GM12878 (cell line): ENCODE results near the gene FANK1. TPM values are rescaled to one million over a fixed set of nuclear protein-coding genes. Genes with fewer than 3 reads are reported as not detected.

ENCODE experiments used
- ATAC-seq: fragments of 200-7000 bp; cut with Tn5 transposase; 3 replicates; pipeline ENCODE4 v1.9.1; 2020; ENCODE audit warnings: mild to moderate bottlenecking, moderate library complexity
- BruUV-seq: library from RNA; stranded (reverse); fragments of 400-500 nt; replicated peaks from 2 replicates; lab custom pipeline; 2021; lab: Mats Ljungman, UMichigan
- CTCF ChIA-PET: fragments of 300-600 bp; sonication (Branson Sonifier 250); formaldehyde crosslinking; extraction: SDS; loops from one replicate; lab custom pipeline; 2021; ENCODE audit warnings: inconsistent platforms; lab: Yijun Ruan, JAX
- POLR2A ChIA-PET: fragments of 350-600 bp; formaldehyde crosslinking; extraction: SDS; loops from one replicate; lab custom pipeline; 2021; ENCODE audit warnings: inconsistent platforms; lab: Charles Lee
- RAD21 ChIA-PET: fragments of 300-600 bp; sonication (Branson Sonifier 250); formaldehyde crosslinking; loops from one replicate; lab custom pipeline; 2023; ENCODE audit warnings: antibody characterized with exemption; ENCODE audit not compliant: unreplicated experiment; lab: Charles Lee
- SMC1A ChIA-PET: fragments of 300-600 bp; sonication (Branson Sonifier 250); formaldehyde crosslinking; loops from one replicate; lab custom pipeline; 2023; ENCODE audit not compliant: unreplicated experiment, uncharacterized antibody; lab: Charles Lee
- DNase-seq: peaks from one replicate; pipeline ENCODE4 v3.0.0-alpha.2; 2011; ENCODE audit warnings: low read depth, low spot score
- FAIRE-seq: peaks from 3 replicates; lab custom pipeline; 2011; peaks lifted over from hg19 to GRCh38; lab: Jason Lieb, UNC
- H2AFZ ChIP-seq: 2 replicates; pipeline ENCODE4 v1.6.0; 2011; ENCODE audit warnings: low read depth, low read length, control low read depth; ENCODE audit not compliant: control insufficient read depth
- H3K27ac ChIP-seq: 2 replicates; pipeline ENCODE4 v1.5.1; 2011; ENCODE audit warnings: control low read depth; ENCODE audit not compliant: control insufficient read depth, insufficient read depth
- H3K27me3 ChIP-seq, 2 experiments: replicated peaks in 1 of 2; 2 replicates each; pipeline versions ENCODE4 v1.6.0 to v1.6.1; 2011; ENCODE audit warnings: low read length in 1 of 2; ENCODE audit not compliant: control insufficient read depth in 2 of 2, insufficient read depth in 2 of 2
- H3K36me3 ChIP-seq, 2 experiments: 2 replicates each; pipeline ENCODE4 v1.5.1; 2011; ENCODE audit warnings: low read length in 1 of 2; ENCODE audit not compliant: control insufficient read depth in 2 of 2, insufficient read depth in 2 of 2
- H3K4me1 ChIP-seq: 2 replicates; pipeline ENCODE4 v1.6.1; 2011; ENCODE audit warnings: mild to moderate bottlenecking, low read length, moderate library complexity, mixed read lengths; ENCODE audit not compliant: control insufficient read depth, insufficient read depth
- H3K4me2 ChIP-seq: 2 replicates; pipeline ENCODE4 v1.6.0; 2011; ENCODE audit warnings: control low read depth; ENCODE audit not compliant: control insufficient read depth, insufficient read depth
- H3K4me3 ChIP-seq: fragments of 200-600 bp; sonication (generic); 2 replicates; pipeline ENCODE4 v1.5.1; 2016
- H3K79me2 ChIP-seq: 2 replicates; pipeline ENCODE4 v1.6.0; 2011; ENCODE audit warnings: low read length; ENCODE audit not compliant: control insufficient read depth, insufficient read depth
- H3K9ac ChIP-seq: 2 replicates; pipeline ENCODE4 v1.8.0; 2011; ENCODE audit warnings: low read length, control low read depth, mixed read lengths; ENCODE audit not compliant: control insufficient read depth, insufficient read depth
- H3K9me3 ChIP-seq: replicated peaks from 3 replicates; pipeline ENCODE4 v1.5.1; 2011; ENCODE audit warnings: mild to moderate bottlenecking, low read length; ENCODE audit not compliant: control insufficient read depth, insufficient read depth
- H4K20me1 ChIP-seq: 2 replicates; pipeline ENCODE4 v1.6.0; 2011; ENCODE audit not compliant: control insufficient read depth, insufficient read depth
- BCLAF1 ChIP-seq: fragments of 450-650 bp; IDR thresholded peaks from 2 replicates; pipeline ENCODE4 v1.6.1; 2017; ENCODE audit warnings: antibody characterized with exemption, mild to moderate bottlenecking, moderate library complexity
- BRCA1 ChIP-seq: IDR thresholded peaks from 2 replicates; pipeline ENCODE4 v1.6.1; 2011; ENCODE audit warnings: low read depth, low read length, improper control_type of control experiment
- CREB1 ChIP-seq: IDR thresholded peaks from 2 replicates; pipeline ENCODE4 v1.6.1; 2012; ENCODE audit warnings: low read depth, mild to moderate bottlenecking, inconsistent platforms
- ELK1 ChIP-seq: IDR thresholded peaks from 2 replicates; pipeline ENCODE4 v1.6.1; 2012; ENCODE audit warnings: low read depth, low read length, improper control_type of control experiment
- ETV6 ChIP-seq, 2 experiments: fragments of 450-650 bp in 1 of 2; IDR thresholded peaks in 1 of 2; conservative IDR thresholded peaks in 1 of 2; 2 replicates each; pipeline ENCODE4 v1.6.1; 2014; ENCODE audit warnings: antibody characterized with exemption in 1 of 2, borderline replicate concordance in 1 of 2, low read depth in 1 of 2, mild to moderate bottlenecking in 1 of 2, moderate library complexity in 1 of 2
- EZH2 ChIP-seq: IDR thresholded peaks from 2 replicates; pipeline ENCODE4 v1.6.1; 2012; ENCODE audit warnings: low read depth, mild to moderate bottlenecking, control low read depth, inconsistent platforms, low read length, borderline replicate concordance; ENCODE audit not compliant: control insufficient read depth
- FOXM1 ChIP-seq: IDR thresholded peaks from 2 replicates; pipeline ENCODE4 v1.6.1; 2012; ENCODE audit warnings: low read depth, mild to moderate bottlenecking, inconsistent platforms, low read length, moderate library complexity
- HDAC2 ChIP-seq: fragments of 200-600 bp; sonication (generic); IDR thresholded peaks from 2 replicates; pipeline ENCODE4 v1.6.1; 2017
- IKZF1 ChIP-seq: fragments of 450-650 bp; conservative IDR thresholded peaks from 2 replicates; pipeline ENCODE4 v1.6.1; 2017; ENCODE audit warnings: antibody characterized with exemption, mild to moderate bottlenecking
- IRF4 ChIP-seq: IDR thresholded peaks from 2 replicates; pipeline ENCODE4 v1.6.1; 2011; ENCODE audit warnings: low read depth, low read length
- LARP7 ChIP-seq: fragments of 450-650 bp; IDR thresholded peaks from 2 replicates; pipeline ENCODE4 v1.6.1; 2017; ENCODE audit warnings: mild to moderate bottlenecking
- MXI1 ChIP-seq: fragments of 150-350 bp; IDR thresholded peaks from 2 replicates; pipeline ENCODE4 v1.6.1; 2011; ENCODE audit warnings: low read depth, mild to moderate bottlenecking, inconsistent platforms, low read length, improper control_type of control experiment
- PAX5 ChIP-seq: IDR thresholded peaks from 2 replicates; pipeline ENCODE4 v1.6.1; 2011; ENCODE audit warnings: low read depth, low read length, borderline replicate concordance
- SIN3A ChIP-seq: IDR thresholded peaks from 2 replicates; pipeline ENCODE4 v1.6.1; 2012; ENCODE audit warnings: low read depth, low read length, improper control_type of control experiment
- ZBED1 ChIP-seq: IDR thresholded peaks from 2 replicates; pipeline ENCODE4 v1.6.1; 2016; ENCODE audit warnings: borderline replicate concordance
- ZSCAN29 ChIP-seq: fragments of 450-650 bp; IDR thresholded peaks from 2 replicates; pipeline ENCODE4 v1.6.1; 2017; ENCODE audit warnings: mild to moderate bottlenecking, moderate library complexity
- WGBS: methylation state at CpG from one replicate; pipeline ENCODE4 v1.1.6; 2016; ENCODE audit warnings: low lambda C conversion rate; ENCODE audit not compliant: insufficient replicate concordance, insufficient coverage; ENCODE audit errors: missing lambda C conversion rate; 5-methylcytosine and 5-hydroxymethylcytosine counted together
- in situ Hi-C: fragments of 300-500 bp; cut with MboI; formaldehyde crosslinking; loops from 9 replicates; pipeline ENCODE4 v1.14.3; 2018; ENCODE audit warnings: mixed read lengths
- intact Hi-C: fragments of 100-400 bp; cut with micrococcal nuclease; formaldehyde crosslinking; loops from one replicate; pipeline ENCODE4 v1.14.2; 2022; ENCODE audit not compliant: unreplicated experiment
- polyA plus RNA-seq, 11 experiments: library from polyadenylated mRNA; depleted of rRNA in 4 of 11; unstranded in 6 of 11; stranded (reverse) in 5 of 11; fragments of >200 nt; fragmentation: Nextera tagmentation in 4 of 11; fragmentation: Illumina TruSeq in 1 of 11; extraction: Ambion mirVana in 4 of 11; extraction: Trizol in 1 of 11; gene quantifications; 1 replicate in 1 of 11; 2 replicates in 10 of 11; pipeline versions ENCODE4 v1.2.1 to v1.2.3, GENCODE V29; 2011 to 2016; ENCODE audit warnings: inconsistent platforms in 2 of 11, missing spikeins in 2 of 11, low read depth in 1 of 11
- total RNA-seq, 4 experiments: library from RNA; depleted of rRNA in 3 of 4; stranded (reverse); fragments of >200 nt in 3 of 4; fragmentation: Illumina TruSeq in 1 of 4; extraction: Trizol in 1 of 4; gene quantifications; 2 replicates each; pipeline versions ENCODE4 v1.2.1 to v1.2.3, GENCODE V29; 2013 to 2021
- TF ChIP-seq, protein P1 (sequence below): IDR thresholded peaks from 2 replicates; pipeline ENCODE4 v1.6.1; 2011; ENCODE audit warnings: borderline replicate concordance, low read depth, mild to moderate bottlenecking, moderate library complexity, mixed read lengths, low read length; ENCODE audit not compliant: insufficient read depth; ENCODE audit errors: extremely low read length

The FANK1 gene
- total and polyA plus RNA-seq, 10 of the 15 experiments (the other 5 are each of a cell fraction or from before 2014, with no cell fraction given): 0.07 to 0.16 (median 0.13) TPM; not detected in 6

DNA sequence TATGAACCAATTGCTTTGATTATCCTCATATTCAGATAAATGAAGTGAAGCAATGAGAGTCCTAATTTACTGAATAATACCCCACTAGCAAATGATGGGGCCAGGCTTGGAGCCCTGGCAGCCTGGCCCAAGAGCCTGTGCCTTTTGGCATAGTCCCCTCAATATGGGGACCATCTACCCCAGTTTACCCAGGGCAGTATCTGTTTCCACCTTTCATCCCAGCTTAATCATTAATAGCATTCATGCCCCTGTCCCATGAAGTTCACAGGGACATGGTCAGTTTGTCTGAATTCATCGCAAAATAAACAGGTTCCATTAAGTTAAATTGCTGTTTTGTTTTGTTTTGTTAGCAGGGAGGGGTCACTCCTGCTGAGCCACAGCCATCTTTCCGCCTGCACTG is 47.5 kb upstream of the FANK1 start:
- Histone ChIP-seq H3K9me3 (no peaks in the 10 kb centered on the region), H3K4me2 (no peak overlapping the region), H2AFZ (no peak overlapping the region), H3K4me3 (no peak overlapping the region), H3K27ac (no peak overlapping the region), H3K27me3 (no peaks in the 10 kb centered on the region), H4K20me1 (no peaks in the 10 kb centered on the region), H3K36me3 (peaks cover 0 to 2% of the 10 kb centered on the region in 2 experiments; a peak in 2 of 4 replicates), H3K9ac (no peak overlapping the region), H3K79me2 (no peaks in the 10 kb centered on the region), H3K4me1 (no peaks in the 10 kb centered on the region)
- WGBS: 97% methylated on average over 2 of the region's 2 CpGs
- ChIA-PET POLR2A (no interaction called here), CTCF (interaction anchor here (1.6 to 3.0 kb wide), 2 partner anchors 16 to 20 kb away, joined by 6 to 11 read pairs; no protein-coding TSS in a partner anchor), SMC1A (no interaction called here), RAD21 (no interaction called here)
- ATAC-seq (no peak), DNase-seq (no peak), FAIRE-seq (no peak)
- no TSS peak for BruUV-seq
- intact Hi-C loops: no loop called here
- in situ Hi-C loops: no loop called here
- TF ChIP-seq ETV6 (conservative IDR thresholded peaks at IDR 0.05 in 1 of 2, IDR thresholded peaks at IDR 0.05 in 1 of 2; ENCODE audit: borderline replicate concordance in 1 of 2, low read depth in 1 of 2) (no peak), CREB1 (no peak), ELK1 (no peak), IKZF1 (no peak), FOXM1 (no peak), ZBED1 (no peak), EZH2 (no peak), SIN3A (no peak), BRCA1 (no peak), BCLAF1 (no peak), HDAC2 (no peak), PAX5 (no peak), ZSCAN29 (no peak), MXI1 (no peak), IRF4 (no peak), LARP7 (no peak)
- TF ChIP-seq, protein P1, sequence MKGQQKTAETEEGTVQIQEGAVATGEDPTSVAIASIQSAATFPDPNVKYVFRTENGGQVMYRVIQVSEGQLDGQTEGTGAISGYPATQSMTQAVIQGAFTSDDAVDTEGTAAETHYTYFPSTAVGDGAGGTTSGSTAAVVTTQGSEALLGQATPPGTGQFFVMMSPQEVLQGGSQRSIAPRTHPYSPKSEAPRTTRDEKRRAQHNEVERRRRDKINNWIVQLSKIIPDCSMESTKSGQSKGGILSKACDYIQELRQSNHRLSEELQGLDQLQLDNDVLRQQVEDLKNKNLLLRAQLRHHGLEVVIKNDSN: no peak
